Panc1 (cell line): Measurements from ENCODE around the gene ACCS. TPM values are rescaled to one million over a fixed set of nuclear protein-coding genes. Genes with fewer than 3 reads are reported as not detected.

Source experiments
- ATAC-seq: fragments of 200-7000 bp; cut with Tn5 transposase; 2 replicates; pipeline ENCODE4 v1.9.1; 2020; ENCODE audit warnings: mild to moderate bottlenecking, moderate library complexity
- BruUV-seq: library from RNA; stranded (reverse); fragments of 400-500 nt; replicated peaks from 2 replicates; lab custom pipeline; 2021; lab: Mats Ljungman, UMichigan
- CTCF ChIA-PET: fragments of 300-600 bp; sonication (Branson Sonifier 250); formaldehyde crosslinking; loops from one replicate; lab custom pipeline; 2022; ENCODE audit warnings: antibody characterized with exemption; lab: Charles Lee
- POLR2A ChIA-PET: fragments of 300-600 bp; sonication (Branson Sonifier 250); formaldehyde crosslinking; loops from one replicate; lab custom pipeline; 2022; ENCODE audit warnings: antibody characterized with exemption; lab: Charles Lee
- DNase-seq: peaks from one replicate; pipeline ENCODE4 v3.0.0-alpha.2; 2010; ENCODE audit warnings: low read depth, low spot score
- H3K27ac ChIP-seq: 2 replicates; pipeline ENCODE4 v1.5.1; 2011; ENCODE audit warnings: mild to moderate bottlenecking, low read length, inconsistent platforms
- H3K27me3 ChIP-seq: fragments of 200-500 bp; sonication (Bioruptor generic); 2 replicates; pipeline ENCODE4 v1.6.0; 2014; ENCODE audit warnings: low read length, inconsistent platforms; ENCODE audit not compliant: control insufficient read depth, insufficient read depth
- H3K36me3 ChIP-seq: fragments of 200-500 bp; sonication (Bioruptor generic); 2 replicates; pipeline ENCODE4 v1.5.1; 2014; ENCODE audit warnings: inconsistent platforms, mild to moderate bottlenecking, low read length, moderate library complexity; ENCODE audit not compliant: control insufficient read depth, insufficient read depth
- H3K4me1 ChIP-seq: 2 replicates; pipeline ENCODE4 v1.5.1; 2011; ENCODE audit warnings: inconsistent platforms, mild to moderate bottlenecking, low read length, moderate library complexity; ENCODE audit not compliant: control insufficient read depth, insufficient read depth
- H3K4me3 ChIP-seq, 2 experiments: 2 replicates each; pipeline ENCODE4 v1.5.1; 2011 to 2012; ENCODE audit warnings: low read depth in 2 of 2, low read length in 2 of 2, mild to moderate bottlenecking in 2 of 2, inconsistent platforms in 1 of 2, moderate library complexity in 1 of 2
- H3K9me3 ChIP-seq: fragments of 200-500 bp; sonication (Bioruptor generic); 2 replicates; pipeline ENCODE4 v1.5.1; 2014; ENCODE audit warnings: low read depth, mild to moderate bottlenecking, inconsistent platforms, low read length, moderate library complexity; ENCODE audit not compliant: control insufficient read depth, insufficient read depth
- POLR2AphosphoS5 ChIP-seq: IDR thresholded peaks from 2 replicates; pipeline ENCODE4 v1.6.1; 2012; ENCODE audit warnings: mild to moderate bottlenecking, low read depth, low read length, moderate library complexity
- SIN3A ChIP-seq: IDR thresholded peaks from 2 replicates; pipeline ENCODE4 v1.6.1; 2012; ENCODE audit warnings: low read depth, mild to moderate bottlenecking, low read length, moderate library complexity, borderline replicate concordance; ENCODE audit not compliant: insufficient read depth
- TCF7L2 ChIP-seq: IDR thresholded peaks from 2 replicates; pipeline ENCODE4 v1.6.1; 2011; ENCODE audit warnings: mild to moderate bottlenecking, low read depth, low read length, inconsistent platforms
- in situ Hi-C: cut with HindIII; loops from 2 replicates; pipeline ENCODE4 v1.10.0; 2016; ENCODE audit warnings: low sequenced_read_pairs, low pct_unique_long_range_greater_than_20kb
- intact Hi-C: fragments of 100-400 bp; cut with micrococcal nuclease; formaldehyde crosslinking; loops from one replicate; pipeline ENCODE4 v1.10.0; 2022; ENCODE audit not compliant: unreplicated experiment
- total RNA-seq: library from RNA; stranded (reverse); gene quantifications from one replicate; pipeline ENCODE4 v1.2.1, GENCODE V29; 2021; ENCODE audit not compliant: unreplicated experiment
- TF ChIP-seq, protein P1 (sequence below): fragments of 450-650 bp; IDR thresholded peaks from 2 replicates; pipeline ENCODE4 v1.5.1; 2017; ENCODE audit warnings: mild to moderate bottlenecking
- TF ChIP-seq, protein P2 (sequence below), 2 experiments: IDR thresholded peaks; 2 replicates each; pipeline ENCODE4 v1.6.1; 2011 to 2012; ENCODE audit warnings: low read depth in 2 of 2, control low read depth in 1 of 2, low read length in 1 of 2, mild to moderate bottlenecking in 1 of 2, moderate library complexity in 1 of 2; ENCODE audit not compliant: insufficient read depth in 1 of 2

Gene ACCS
- total RNA-seq, 1 experiment from 2014 or later, result 38.0 TPM

DNA sequence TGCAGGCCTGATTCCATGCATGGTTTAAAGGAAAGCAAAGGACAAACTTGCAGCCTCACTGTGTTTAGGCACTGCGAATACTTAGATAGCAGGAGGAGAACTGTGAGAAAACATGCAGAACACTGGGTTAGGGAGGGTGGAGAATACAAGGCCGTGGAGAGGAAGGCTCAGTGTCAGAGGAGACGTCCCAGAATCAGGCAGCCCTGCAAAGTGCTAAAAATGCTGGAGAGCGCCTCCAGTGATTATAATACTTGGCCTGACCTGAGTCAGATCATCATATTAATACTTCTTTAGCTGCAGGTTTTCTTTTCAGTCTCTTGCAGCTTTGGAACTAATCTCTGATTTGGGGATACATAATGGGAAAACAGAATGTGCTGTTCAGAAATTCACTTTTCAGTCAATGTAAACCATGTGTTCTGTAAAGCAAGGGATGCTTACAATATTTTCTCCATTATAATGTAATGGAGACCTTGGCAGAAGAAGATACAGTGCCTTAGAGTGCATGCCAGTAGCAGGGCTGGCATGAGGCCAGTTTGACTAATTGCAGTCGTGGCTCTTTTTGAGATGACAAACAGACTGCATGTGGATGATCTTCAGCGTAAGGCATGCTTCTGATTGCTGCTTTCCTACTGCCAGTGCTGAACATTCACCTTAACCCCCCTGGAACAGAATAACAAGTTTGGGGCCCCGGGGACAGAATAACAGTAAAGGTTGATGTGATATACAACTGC, 46.2 kb downstream of the ACCS start:
- Histone ChIP-seq H3K4me3 (no peak overlapping the region), H3K9me3 (no peaks in the 10 kb centered on the region), H3K27me3 (no peaks in the 10 kb centered on the region), H3K36me3 (no peaks in the 10 kb centered on the region), H3K27ac (no peak overlapping the region), H3K4me1 (no peaks in the 10 kb centered on the region)
- DNase-seq (no peak), ATAC-seq (no peak)
- intact Hi-C loops, result no loop called here
- ChIA-PET CTCF (no interaction called here), POLR2A (no interaction called here)
- in situ Hi-C loops, result no loop called here
- no TSS peak for BruUV-seq
- TF ChIP-seq, protein P1, sequence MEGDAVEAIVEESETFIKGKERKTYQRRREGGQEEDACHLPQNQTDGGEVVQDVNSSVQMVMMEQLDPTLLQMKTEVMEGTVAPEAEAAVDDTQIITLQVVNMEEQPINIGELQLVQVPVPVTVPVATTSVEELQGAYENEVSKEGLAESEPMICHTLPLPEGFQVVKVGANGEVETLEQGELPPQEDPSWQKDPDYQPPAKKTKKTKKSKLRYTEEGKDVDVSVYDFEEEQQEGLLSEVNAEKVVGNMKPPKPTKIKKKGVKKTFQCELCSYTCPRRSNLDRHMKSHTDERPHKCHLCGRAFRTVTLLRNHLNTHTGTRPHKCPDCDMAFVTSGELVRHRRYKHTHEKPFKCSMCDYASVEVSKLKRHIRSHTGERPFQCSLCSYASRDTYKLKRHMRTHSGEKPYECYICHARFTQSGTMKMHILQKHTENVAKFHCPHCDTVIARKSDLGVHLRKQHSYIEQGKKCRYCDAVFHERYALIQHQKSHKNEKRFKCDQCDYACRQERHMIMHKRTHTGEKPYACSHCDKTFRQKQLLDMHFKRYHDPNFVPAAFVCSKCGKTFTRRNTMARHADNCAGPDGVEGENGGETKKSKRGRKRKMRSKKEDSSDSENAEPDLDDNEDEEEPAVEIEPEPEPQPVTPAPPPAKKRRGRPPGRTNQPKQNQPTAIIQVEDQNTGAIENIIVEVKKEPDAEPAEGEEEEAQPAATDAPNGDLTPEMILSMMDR, result no peak
- TF ChIP-seq, protein P2, sequence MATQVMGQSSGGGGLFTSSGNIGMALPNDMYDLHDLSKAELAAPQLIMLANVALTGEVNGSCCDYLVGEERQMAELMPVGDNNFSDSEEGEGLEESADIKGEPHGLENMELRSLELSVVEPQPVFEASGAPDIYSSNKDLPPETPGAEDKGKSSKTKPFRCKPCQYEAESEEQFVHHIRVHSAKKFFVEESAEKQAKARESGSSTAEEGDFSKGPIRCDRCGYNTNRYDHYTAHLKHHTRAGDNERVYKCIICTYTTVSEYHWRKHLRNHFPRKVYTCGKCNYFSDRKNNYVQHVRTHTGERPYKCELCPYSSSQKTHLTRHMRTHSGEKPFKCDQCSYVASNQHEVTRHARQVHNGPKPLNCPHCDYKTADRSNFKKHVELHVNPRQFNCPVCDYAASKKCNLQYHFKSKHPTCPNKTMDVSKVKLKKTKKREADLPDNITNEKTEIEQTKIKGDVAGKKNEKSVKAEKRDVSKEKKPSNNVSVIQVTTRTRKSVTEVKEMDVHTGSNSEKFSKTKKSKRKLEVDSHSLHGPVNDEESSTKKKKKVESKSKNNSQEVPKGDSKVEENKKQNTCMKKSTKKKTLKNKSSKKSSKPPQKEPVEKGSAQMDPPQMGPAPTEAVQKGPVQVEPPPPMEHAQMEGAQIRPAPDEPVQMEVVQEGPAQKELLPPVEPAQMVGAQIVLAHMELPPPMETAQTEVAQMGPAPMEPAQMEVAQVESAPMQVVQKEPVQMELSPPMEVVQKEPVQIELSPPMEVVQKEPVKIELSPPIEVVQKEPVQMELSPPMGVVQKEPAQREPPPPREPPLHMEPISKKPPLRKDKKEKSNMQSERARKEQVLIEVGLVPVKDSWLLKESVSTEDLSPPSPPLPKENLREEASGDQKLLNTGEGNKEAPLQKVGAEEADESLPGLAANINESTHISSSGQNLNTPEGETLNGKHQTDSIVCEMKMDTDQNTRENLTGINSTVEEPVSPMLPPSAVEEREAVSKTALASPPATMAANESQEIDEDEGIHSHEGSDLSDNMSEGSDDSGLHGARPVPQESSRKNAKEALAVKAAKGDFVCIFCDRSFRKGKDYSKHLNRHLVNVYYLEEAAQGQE (IDR thresholded peaks at IDR 0.05; ENCODE audit: insufficient read depth in 1 of 2, low read depth in 2 of 2, low read length in 1 of 2), result no peak
- TF ChIP-seq POLR2AphosphoS5 (no peak), SIN3A (no peak), TCF7L2 (no peak)

DNA sequence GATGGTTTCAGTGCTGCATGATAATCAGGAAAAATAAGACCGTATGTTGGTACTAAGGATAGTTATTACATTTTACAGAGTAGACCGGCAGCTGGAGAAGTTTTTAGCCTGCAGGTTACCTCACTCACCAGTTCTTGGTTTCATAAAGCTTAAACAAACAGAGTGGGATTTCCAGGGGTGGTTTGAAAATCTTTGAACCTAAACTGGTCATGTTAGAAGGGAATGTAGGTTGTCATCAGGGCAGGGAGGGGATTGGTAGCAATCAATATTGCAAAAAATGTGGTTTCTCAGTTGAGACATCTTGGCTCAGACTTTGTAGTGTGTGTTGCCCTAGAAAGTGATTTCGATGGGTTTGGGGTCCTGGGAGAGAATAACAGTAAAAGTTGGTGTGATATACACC, 46.9 kb downstream of the ACCS start:
- Histone ChIP-seq H3K27me3 (no peaks in the 10 kb centered on the region), H3K36me3 (no peaks in the 10 kb centered on the region), H3K27ac (no peak overlapping the region), H3K9me3 (no peaks in the 10 kb centered on the region), H3K4me3 (no peak overlapping the region), H3K4me1 (no peaks in the 10 kb centered on the region)
- DNase-seq (no peak), ATAC-seq (no peak)
- TF ChIP-seq, protein P1, result no peak
- TF ChIP-seq SIN3A (no peak), POLR2AphosphoS5 (no peak), TCF7L2 (no peak)
- TF ChIP-seq, protein P2 (IDR thresholded peaks at IDR 0.05; ENCODE audit: insufficient read depth in 1 of 2, low read depth in 2 of 2, low read length in 1 of 2), result no peak
- ChIA-PET CTCF (no interaction called here), POLR2A (no interaction called here)
- in situ Hi-C loops, result no loop called here
- intact Hi-C loops, result no loop called here
- no TSS peak for BruUV-seq
